ENCODE results near the gene SHC2. TPM values are rescaled to one million over a fixed set of nuclear protein-coding genes. Genes with fewer than 3 reads are reported as not detected.

SHC2 gene
- total and polyA plus RNA-seq, 2 of the 8 experiments (the other 6 are each of a cell fraction or from before 2014, with no cell fraction given), result 4.4 to 7.3 TPM

DNA sequence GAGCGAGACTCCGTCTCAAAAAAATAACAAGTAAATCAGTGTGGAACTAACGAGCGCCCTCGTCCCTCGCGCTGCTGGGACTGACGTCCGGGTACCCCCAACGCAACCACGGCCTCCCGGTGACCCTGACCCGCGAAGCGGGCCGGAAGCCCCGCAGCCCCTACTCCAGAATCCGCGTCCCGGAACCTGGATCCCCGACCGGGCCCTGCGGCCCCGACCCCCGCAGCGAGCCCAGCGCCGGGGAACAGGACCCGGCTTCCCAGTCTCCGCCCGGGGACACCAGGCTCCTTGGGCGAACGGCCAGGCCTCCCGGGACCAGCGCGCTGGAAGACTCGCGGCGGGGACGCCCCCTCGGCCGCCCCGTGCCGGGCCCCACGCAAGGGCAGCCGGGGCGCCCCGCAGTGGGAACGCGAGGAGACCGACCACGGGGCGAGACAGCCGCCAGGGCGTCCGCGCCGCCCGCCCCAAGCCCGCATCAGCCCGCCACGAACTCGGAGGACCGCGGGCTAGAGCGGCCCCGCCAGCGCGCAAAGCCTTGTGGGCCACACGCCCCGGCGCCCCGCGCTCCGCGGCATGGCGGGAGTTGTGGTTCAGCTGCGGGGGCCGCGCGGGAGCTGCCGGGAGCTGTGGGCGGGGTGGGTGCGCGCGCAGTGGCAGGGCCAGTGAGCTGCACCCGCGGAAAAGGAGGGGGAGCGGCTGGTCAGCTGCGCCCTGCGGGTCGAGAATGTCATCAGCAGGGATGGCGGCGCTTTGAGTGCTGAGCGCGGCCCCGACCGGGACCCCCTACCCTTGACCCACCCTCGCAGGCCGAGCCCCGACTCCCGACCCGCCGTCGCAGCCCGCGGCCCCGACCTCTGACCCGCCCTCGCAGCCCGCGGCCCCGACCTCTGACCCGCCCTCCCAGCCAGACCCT lies 27.9 kb upstream of the SHC2 start:
- WGBS, 2 experiments (ENCODE audit: extremely low coverage in 1 of 2, insufficient coverage in 1 of 2, insufficient read length in 1 of 2, insufficient replicate concordance in 2 of 2, low coverage in 1 of 2, low lambda C conversion rate in 2 of 2, missing lambda C conversion rate in 1 of 2), result 1% methylated on average over 49 of the region's 114 CpGs; no CpG with 5 or more reads in 1 of the 2 experiments
- no peak overlapping the region for H4K91ac ChIP-seq (replicated peaks; ENCODE audit: insufficient read length, low read length)
- H3K9me3 ChIP-seq (ENCODE audit: insufficient read depth in 2 of 2, low read depth in 1 of 2, low read length in 1 of 2), result peaks cover 0 to 2% of the 10 kb centered on the region in 2 experiments; a peak in 1 of 4 replicates
- peak; percentile 60 to 97 for DNase-seq (ENCODE audit: low read depth in 1 of 2, low spot score in 2 of 2)
- H2BK12ac ChIP-seq (ENCODE audit: low read depth, low read length), result no peak overlapping the region
- peak overlapping the region; percentile 32 for H3K18ac ChIP-seq (ENCODE audit: extremely low read depth, low read length)
- H2BK15ac ChIP-seq (ENCODE audit: low read length), result no peak overlapping the region
- no peaks in the 10 kb centered on the region; the same call in 1 of the 2 replicates for H3K79me1 ChIP-seq (ENCODE audit: low read depth, low read length)
- H3K36me3 ChIP-seq (ENCODE audit: control insufficient read depth in 2 of 4, insufficient read depth in 4 of 4, low read length in 3 of 4), result no peaks in the 10 kb centered on the region
- no peak overlapping the region for H3K4ac ChIP-seq (replicated peaks; ENCODE audit: insufficient read length, low read depth, low read length)
- peak overlapping the region; percentile 6 to 84 (median 68); a peak in 6 of 7 replicates for H3K9ac ChIP-seq (replicated peaks in 1 of 4; ENCODE audit: extremely low read depth in 1 of 4, low read depth in 3 of 4, low read length in 3 of 4)
- no peak overlapping the region for H2BK120ac ChIP-seq (replicated peaks; ENCODE audit: low read depth, low read length)
- H3K56ac ChIP-seq (replicated peaks; ENCODE audit: insufficient read length, low read depth, low read length), result peak overlapping the region; percentile 69
- peak overlapping the region; percentile 48; the same call in 1 of the 2 replicates for H3K27ac ChIP-seq (ENCODE audit: low read depth, low read length)
- H4K8ac ChIP-seq (ENCODE audit: extremely low read depth, insufficient read depth, low read length), result peak overlapping the region; percentile 96; the same call in 1 of the 2 replicates
- peaks cover 0 to 3% of the 10 kb centered on the region in 2 experiments for H4K20me1 ChIP-seq (replicated peaks in 1 of 2; ENCODE audit: control insufficient read depth in 1 of 2, insufficient read depth in 2 of 2, low read length in 2 of 2)
- no peak overlapping the region for H2BK20ac ChIP-seq (ENCODE audit: low read length)
- POLR2A ChIA-PET (ENCODE audit: partially characterized antibody), result interaction anchor here (0.6 to 2.5 kb wide), 6 partner anchors 9 to 142 kb away, joined by 3 to 9 read pairs (median 4); a partner anchor contains a TSS
- peak overlapping the region; percentile 85 for H4K5ac ChIP-seq (ENCODE audit: insufficient read length, low read depth, low read length)
- H3K79me2 ChIP-seq (ENCODE audit: control insufficient read depth in 1 of 2, insufficient read depth in 2 of 2, low read length in 2 of 2), result no peaks in the 10 kb centered on the region
- no peak for FAIRE-seq
- H2BK5ac ChIP-seq (ENCODE audit: low read depth, low read length), result peak overlapping the region; percentile 60; the same call in 1 of the 2 replicates
- H3K14ac ChIP-seq (ENCODE audit: insufficient read length), result no peak overlapping the region
- H2AK5ac ChIP-seq (ENCODE audit: low read depth, low read length), result no peak overlapping the region
- H3K27me3 ChIP-seq (replicated peaks in 1 of 4; ENCODE audit: control insufficient read depth in 3 of 4, extremely low read depth in 1 of 4, insufficient read depth in 3 of 4, low read length in 3 of 4), result no peaks in the 10 kb centered on the region; a peak in 2 of 7 replicates
- no peak overlapping the region for H2AFZ ChIP-seq (ENCODE audit: low read length)
- peak overlapping the region; percentile 60 to 97 for H3K4me2 ChIP-seq (ENCODE audit: insufficient read depth in 1 of 2, low read depth in 2 of 2, low read length in 2 of 2)
- peaks cover 5% of the 10 kb centered on the region; the same call in 1 of the 2 replicates for H3K23me2 ChIP-seq (ENCODE audit: low read depth, low read length)
- CTCF ChIA-PET (ENCODE audit: partially characterized antibody), result interaction anchor here (0.6 to 5.8 kb wide), 9 partner anchors 11 to 142 kb away, joined by 3 to 23 read pairs (median 5); no protein-coding TSS in a partner anchor
- H3K4me1 ChIP-seq (replicated peaks in 1 of 4; ENCODE audit: control insufficient read depth in 3 of 4, insufficient read depth in 4 of 4, low read length in 3 of 4), result peaks cover 0 to 16% (median 10%) of the 10 kb centered on the region in 4 experiments; a peak in 6 of 7 replicates
- H3K23ac ChIP-seq (ENCODE audit: insufficient read length), result no peak overlapping the region
- peak overlapping the region; percentile 62 to 85 (median 76) for H3K4me3 ChIP-seq (ENCODE audit: extremely low read depth in 1 of 4, insufficient read depth in 2 of 4, low read depth in 3 of 4, low read length in 4 of 4)
- peak; percentile 33; the same call in 1 of the 2 replicates for TF ChIP-seq BACH1 (IDR thresholded peaks at IDR 0.05; ENCODE audit: low read length)
- TF ChIP-seq TCF12 (IDR thresholded peaks at IDR 0.05; ENCODE audit: low read depth, low read length), result no peak
- TF ChIP-seq KDM1A (IDR thresholded peaks at IDR 0.05; ENCODE audit: borderline replicate concordance, low read length), result no peak
- peak; percentile 35; the same call in 1 of the 2 replicates for TF ChIP-seq GABPA (IDR thresholded peaks at IDR 0.05; ENCODE audit: borderline replicate concordance, insufficient read depth, low read length)

Data from H1 (cell line).